K562 (cell line): Measurements from ENCODE around the gene RGL2. TPM values are rescaled to one million over a fixed set of nuclear protein-coding genes. Genes with fewer than 3 reads are reported as not detected.

Experiments
- BRCA1 ChIP-seq, 2 experiments: fragments of 450-650 bp in 1 of 2; sonication (generic) in 1 of 2; formaldehyde crosslinking in 1 of 2; IDR thresholded peaks; 2 replicates each; pipeline versions ENCODE4 v1.5.0 to v1.6.1; 2017 to 2020; ENCODE audit warnings: mild to moderate bottlenecking in 1 of 2, missing genetic modification reagents in 1 of 2
- JUN ChIP-seq, 2 experiments: sonication (generic) in 1 of 2; formaldehyde crosslinking in 1 of 2; IDR thresholded peaks; 2 replicates each; pipeline versions ENCODE4 v1.6.1 to v1.8.0; 2012 to 2022; ENCODE audit warnings: borderline replicate concordance in 2 of 2, mild to moderate bottlenecking in 2 of 2, improper control_type of control experiment in 1 of 2, low read depth in 1 of 2, low read length in 1 of 2, missing genetic modification reagents in 1 of 2
- KDM5B ChIP-seq: fragments of 200-600 bp; sonication (generic); IDR thresholded peaks from 2 replicates; pipeline ENCODE4 v1.6.1; 2012; ENCODE audit warnings: low read depth, mild to moderate bottlenecking, moderate library complexity, low read length, control low read depth, inconsistent platforms; ENCODE audit not compliant: insufficient replicate concordance
- OTX1 ChIP-seq: fragments of 450-650 bp; formaldehyde crosslinking; IDR thresholded peaks from 2 replicates; pipeline ENCODE4 v1.4.0; 2022; ENCODE audit warnings: mild to moderate bottlenecking
- POLR2B ChIP-seq: fragments of 450-650 bp; IDR thresholded peaks from 2 replicates; pipeline ENCODE4 v1.6.1; 2018; ENCODE audit warnings: low read depth; ENCODE audit not compliant: partially characterized antibody
- RBFOX2 ChIP-seq: fragments of 200-400 bp; formaldehyde crosslinking; IDR thresholded peaks from 2 replicates; pipeline ENCODE4 v1.6.1; 2017; ENCODE audit warnings: low read depth, mild to moderate bottlenecking, low read length, moderate library complexity
- SMAD3 ChIP-seq: fragments of 450-650 bp; formaldehyde crosslinking; conservative IDR thresholded peaks from 2 replicates; pipeline ENCODE4 v1.4.0; 2020; ENCODE audit warnings: mild to moderate bottlenecking
- TRIM28 ChIP-seq: fragments of 450-650 bp; IDR thresholded peaks from 2 replicates; pipeline ENCODE4 v1.6.1; 2017
- ZFX ChIP-seq: sonication (generic); formaldehyde crosslinking; IDR thresholded peaks from 2 replicates; pipeline ENCODE4 v1.8.0; 2022; ENCODE audit warnings: mild to moderate bottlenecking, missing genetic modification reagents, moderate library complexity
- ZNF184 ChIP-seq: sonication (generic); formaldehyde crosslinking; IDR thresholded peaks from 2 replicates; pipeline ENCODE4 v1.5.0; 2020; ENCODE audit warnings: missing genetic modification reagents
- ZNF197 ChIP-seq: fragments of 200-800 bp; sonication (Bioruptor generic); IDR thresholded peaks from 2 replicates; pipeline ENCODE4 v1.6.1; 2016; ENCODE audit warnings: low read depth, missing genetic modification characterization, missing compliant biosample characterization
- ZNF76 ChIP-seq: fragments of 250-450 bp; sonication (Bioruptor Pico); IDR thresholded peaks from 2 replicates; pipeline ENCODE4 v1.4.0; 2020; ENCODE audit warnings: mild to moderate bottlenecking, moderate library complexity, borderline replicate concordance
- polyA plus RNA-seq, 8 experiments: library from polyadenylated mRNA; depleted of rRNA in 4 of 8; stranded (reverse) in 5 of 8; unstranded in 3 of 8; fragments of >200 nt; fragmentation: Nextera tagmentation in 2 of 8; fragmentation: Illumina TruSeq in 1 of 8; extraction: Ambion mirVana in 2 of 8; extraction: Trizol in 1 of 8; gene quantifications; 2 replicates each; pipeline versions ENCODE4 v1.2.1 to v1.2.3, GENCODE V29; 2011 to 2014; ENCODE audit warnings: inconsistent platforms in 1 of 8, missing spikeins in 1 of 8
- total RNA-seq, 7 experiments: library from RNA; depleted of rRNA in 6 of 7; stranded (reverse); fragments of >200 nt in 6 of 7; fragmentation: Illumina TruSeq in 2 of 7; extraction: Trizol in 2 of 7; gene quantifications; 2 replicates each; pipeline versions ENCODE4 v1.2.1 to v1.2.3, GENCODE V29; 2011 to 2021; ENCODE audit warnings: low replicate concordance in 1 of 7
- TF ChIP-seq, protein P1 (sequence below), 2 experiments: fragments of 450-650 bp in 1 of 2; sonication (generic) in 1 of 2; formaldehyde crosslinking in 1 of 2; IDR thresholded peaks; 2 replicates each; pipeline versions ENCODE4 v1.7.1 to v1.9.0; 2016 to 2022; ENCODE audit warnings: inconsistent platforms in 1 of 2, mild to moderate bottlenecking in 1 of 2, missing genetic modification reagents in 1 of 2
- TF ChIP-seq, protein P2 (sequence below): fragments of 250-450 bp; sonication (Bioruptor Pico); IDR thresholded peaks from 2 replicates; pipeline ENCODE4 v1.9.0; 2021; ENCODE audit warnings: mild to moderate bottlenecking, inconsistent platforms

RGL2 gene
- total and polyA plus RNA-seq, 9 of the 15 experiments (the other 6 are each of a cell fraction or from before 2014, with no cell fraction given), result 1.8 to 57.1 (median 19.5) TPM

DNA sequence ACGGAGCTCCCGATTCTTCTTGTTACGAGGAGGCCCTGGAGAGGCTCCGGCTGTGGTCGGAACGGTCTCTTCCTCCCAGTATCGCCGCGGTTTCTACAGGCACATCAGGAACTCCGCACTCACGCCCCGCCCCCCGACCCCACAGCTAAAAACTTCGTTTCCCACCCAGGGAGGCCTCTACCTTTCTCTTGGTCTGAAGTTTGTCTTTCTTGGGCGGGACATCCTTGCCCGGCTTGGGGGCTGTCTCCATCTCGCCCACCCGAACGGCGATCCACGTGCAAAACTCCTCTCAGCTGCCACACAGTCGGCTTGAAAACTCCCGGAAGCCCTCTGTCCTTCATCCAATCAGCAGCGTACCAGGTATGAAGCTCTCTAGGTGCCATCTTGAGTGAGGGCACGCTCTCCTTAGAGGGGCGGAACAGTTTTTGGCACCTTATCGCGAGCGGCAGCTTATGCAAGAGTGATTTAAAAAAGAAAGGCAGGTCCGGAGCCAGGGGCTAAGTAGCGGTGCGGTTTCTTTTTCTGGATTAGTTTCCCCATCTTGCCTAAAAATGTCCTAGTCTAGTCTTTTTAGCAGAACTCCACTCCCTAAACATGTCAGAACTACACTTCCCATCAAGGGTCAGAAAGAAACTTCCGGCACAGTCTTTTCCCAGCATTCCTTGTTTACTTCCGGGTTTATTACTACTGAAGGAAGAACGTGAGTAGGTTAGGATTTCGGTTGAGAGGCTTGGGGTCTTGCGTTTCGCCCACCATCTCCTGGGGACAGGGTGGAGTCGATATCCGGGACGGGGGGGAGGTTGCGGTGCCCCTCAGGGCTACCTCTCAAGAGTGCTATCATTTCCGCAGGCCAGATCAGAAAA lies 9.6 kb downstream of the RGL2 start, which contains the start of the genes PFDN6 and WDR46 (continued):
- TF ChIP-seq, protein P1, sequence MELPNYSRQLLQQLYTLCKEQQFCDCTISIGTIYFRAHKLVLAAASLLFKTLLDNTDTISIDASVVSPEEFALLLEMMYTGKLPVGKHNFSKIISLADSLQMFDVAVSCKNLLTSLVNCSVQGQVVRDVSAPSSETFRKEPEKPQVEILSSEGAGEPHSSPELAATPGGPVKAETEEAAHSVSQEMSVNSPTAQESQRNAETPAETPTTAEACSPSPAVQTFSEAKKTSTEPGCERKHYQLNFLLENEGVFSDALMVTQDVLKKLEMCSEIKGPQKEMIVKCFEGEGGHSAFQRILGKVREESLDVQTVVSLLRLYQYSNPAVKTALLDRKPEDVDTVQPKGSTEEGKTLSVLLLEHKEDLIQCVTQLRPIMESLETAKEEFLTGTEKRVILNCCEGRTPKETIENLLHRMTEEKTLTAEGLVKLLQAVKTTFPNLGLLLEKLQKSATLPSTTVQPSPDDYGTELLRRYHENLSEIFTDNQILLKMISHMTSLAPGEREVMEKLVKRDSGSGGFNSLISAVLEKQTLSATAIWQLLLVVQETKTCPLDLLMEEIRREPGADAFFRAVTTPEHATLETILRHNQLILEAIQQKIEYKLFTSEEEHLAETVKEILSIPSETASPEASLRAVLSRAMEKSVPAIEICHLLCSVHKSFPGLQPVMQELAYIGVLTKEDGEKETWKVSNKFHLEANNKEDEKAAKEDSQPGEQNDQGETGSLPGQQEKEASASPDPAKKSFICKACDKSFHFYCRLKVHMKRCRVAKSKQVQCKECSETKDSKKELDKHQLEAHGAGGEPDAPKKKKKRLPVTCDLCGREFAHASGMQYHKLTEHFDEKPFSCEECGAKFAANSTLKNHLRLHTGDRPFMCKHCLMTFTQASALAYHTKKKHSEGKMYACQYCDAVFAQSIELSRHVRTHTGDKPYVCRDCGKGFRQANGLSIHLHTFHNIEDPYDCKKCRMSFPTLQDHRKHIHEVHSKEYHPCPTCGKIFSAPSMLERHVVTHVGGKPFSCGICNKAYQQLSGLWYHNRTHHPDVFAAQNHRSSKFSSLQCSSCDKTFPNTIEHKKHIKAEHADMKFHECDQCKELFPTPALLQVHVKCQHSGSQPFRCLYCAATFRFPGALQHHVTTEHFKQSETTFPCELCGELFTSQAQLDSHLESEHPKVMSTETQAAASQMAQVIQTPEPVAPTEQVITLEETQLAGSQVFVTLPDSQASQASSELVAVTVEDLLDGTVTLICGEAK (IDR thresholded peaks at IDR 0.05), result peak; percentile 99
- TF ChIP-seq, protein P1 (CRISPR knock-in tag; IDR thresholded peaks at IDR 0.05), result no peak
- TF ChIP-seq OTX1 (CRISPR knock-in tag) (peak; percentile 24; the same call in 1 of the 2 replicates), KDM5B (no peak), SMAD3 (CRISPR knock-in tag) (0 out of 2 replicates have a peak, but pooled peaks have one; percentile 76), TRIM28 (no peak; the same call in 1 of the 2 replicates), POLR2B (peak; percentile 78), ZNF184 (CRISPR knock-in tag) (no peak), JUN (IDR thresholded peaks at IDR 0.05; ENCODE audit: borderline replicate concordance, low read depth, low read length) (peak; percentile 51; the same call in 1 of the 2 replicates), JUN (CRISPR knock-in tag; IDR thresholded peaks at IDR 0.05; ENCODE audit: borderline replicate concordance) (peak; percentile 67; the same call in 1 of the 2 replicates), RBFOX2 (peak; percentile 50), ZNF197 (CRISPR knock-in tag) (peak; percentile 86), ZNF76 (peak; percentile 87; the same call in 1 of the 2 replicates), ZFX (peak; percentile 61), BRCA1 (IDR thresholded peaks at IDR 0.05) (no peak), BRCA1 (CRISPR knock-in tag; IDR thresholded peaks at IDR 0.05) (no peak)
- TF ChIP-seq, protein P2, sequence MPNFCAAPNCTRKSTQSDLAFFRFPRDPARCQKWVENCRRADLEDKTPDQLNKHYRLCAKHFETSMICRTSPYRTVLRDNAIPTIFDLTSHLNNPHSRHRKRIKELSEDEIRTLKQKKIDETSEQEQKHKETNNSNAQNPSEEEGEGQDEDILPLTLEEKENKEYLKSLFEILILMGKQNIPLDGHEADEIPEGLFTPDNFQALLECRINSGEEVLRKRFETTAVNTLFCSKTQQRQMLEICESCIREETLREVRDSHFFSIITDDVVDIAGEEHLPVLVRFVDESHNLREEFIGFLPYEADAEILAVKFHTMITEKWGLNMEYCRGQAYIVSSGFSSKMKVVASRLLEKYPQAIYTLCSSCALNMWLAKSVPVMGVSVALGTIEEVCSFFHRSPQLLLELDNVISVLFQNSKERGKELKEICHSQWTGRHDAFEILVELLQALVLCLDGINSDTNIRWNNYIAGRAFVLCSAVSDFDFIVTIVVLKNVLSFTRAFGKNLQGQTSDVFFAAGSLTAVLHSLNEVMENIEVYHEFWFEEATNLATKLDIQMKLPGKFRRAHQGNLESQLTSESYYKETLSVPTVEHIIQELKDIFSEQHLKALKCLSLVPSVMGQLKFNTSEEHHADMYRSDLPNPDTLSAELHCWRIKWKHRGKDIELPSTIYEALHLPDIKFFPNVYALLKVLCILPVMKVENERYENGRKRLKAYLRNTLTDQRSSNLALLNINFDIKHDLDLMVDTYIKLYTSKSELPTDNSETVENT (CRISPR knock-in tag), result no peak
